ENCODE measurements around the gene UGGT2. TPM values are rescaled to one million over a fixed set of nuclear protein-coding genes. Genes with fewer than 3 reads are reported as not detected.

UGGT2 gene
- total RNA-seq, 1 donor from 2014 or later = 6.5 TPM

DNA sequence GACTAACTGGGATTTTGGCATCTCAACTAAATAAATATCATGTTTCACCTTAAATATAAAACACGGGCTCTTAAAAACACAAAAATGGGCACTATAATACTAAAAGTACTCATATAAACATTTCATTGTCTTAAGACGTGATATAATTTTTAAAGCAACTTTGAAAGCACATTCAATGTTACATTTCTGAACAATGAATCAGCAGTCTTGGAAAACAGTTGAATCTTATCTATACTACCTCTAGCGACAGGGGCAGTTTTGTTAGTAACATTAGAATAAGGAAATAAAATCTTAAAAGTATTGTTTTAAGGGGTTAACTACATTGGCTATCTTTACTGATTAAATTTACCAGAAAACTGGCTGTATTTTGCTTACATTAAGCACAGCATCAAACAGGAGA lies 156.9 kb downstream of the UGGT2 start:
- Mint-ChIP-seq H3K4me1 (no peaks in the 10 kb centered on the region), H3K36me3 (ENCODE audit: low read depth) (no peaks in the 10 kb centered on the region), H3K4me3 (no peak overlapping the region), H3K27ac (no peak overlapping the region), H3K27me3 (no peaks in the 10 kb centered on the region), H3K9me3 (no peaks in the 10 kb centered on the region)
- CTCF ChIA-PET = no interaction called here
- POLR2A ChIA-PET = no interaction called here
- TF ChIP-seq, protein P1, sequence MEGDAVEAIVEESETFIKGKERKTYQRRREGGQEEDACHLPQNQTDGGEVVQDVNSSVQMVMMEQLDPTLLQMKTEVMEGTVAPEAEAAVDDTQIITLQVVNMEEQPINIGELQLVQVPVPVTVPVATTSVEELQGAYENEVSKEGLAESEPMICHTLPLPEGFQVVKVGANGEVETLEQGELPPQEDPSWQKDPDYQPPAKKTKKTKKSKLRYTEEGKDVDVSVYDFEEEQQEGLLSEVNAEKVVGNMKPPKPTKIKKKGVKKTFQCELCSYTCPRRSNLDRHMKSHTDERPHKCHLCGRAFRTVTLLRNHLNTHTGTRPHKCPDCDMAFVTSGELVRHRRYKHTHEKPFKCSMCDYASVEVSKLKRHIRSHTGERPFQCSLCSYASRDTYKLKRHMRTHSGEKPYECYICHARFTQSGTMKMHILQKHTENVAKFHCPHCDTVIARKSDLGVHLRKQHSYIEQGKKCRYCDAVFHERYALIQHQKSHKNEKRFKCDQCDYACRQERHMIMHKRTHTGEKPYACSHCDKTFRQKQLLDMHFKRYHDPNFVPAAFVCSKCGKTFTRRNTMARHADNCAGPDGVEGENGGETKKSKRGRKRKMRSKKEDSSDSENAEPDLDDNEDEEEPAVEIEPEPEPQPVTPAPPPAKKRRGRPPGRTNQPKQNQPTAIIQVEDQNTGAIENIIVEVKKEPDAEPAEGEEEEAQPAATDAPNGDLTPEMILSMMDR (IDR thresholded peaks at IDR 0.05) = no peak
- ATAC-seq (ENCODE audit: low read depth) (no peak), DNase-seq (no peak)
- intact Hi-C loops (cut with micrococcal nuclease) = no loop called here

DNA sequence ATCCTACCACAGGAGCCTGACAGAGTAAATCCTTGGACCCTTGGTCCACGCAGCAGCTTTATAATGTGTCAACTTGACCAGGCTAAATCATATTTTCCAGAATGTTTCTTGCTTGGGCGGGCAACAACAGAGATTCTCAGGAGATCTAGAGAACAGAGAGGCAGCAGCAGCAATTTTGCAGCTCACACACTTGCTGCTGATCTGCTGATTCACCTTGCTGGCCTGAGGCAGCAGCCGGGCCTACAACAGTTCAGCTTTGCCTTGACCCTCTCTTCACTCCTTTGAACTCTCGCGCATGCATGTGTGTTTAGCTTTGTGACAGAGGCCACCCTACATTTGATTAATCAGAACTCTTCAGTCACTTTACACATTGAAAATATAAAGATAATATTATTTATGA lies 159.3 kb downstream of the UGGT2 start:
- H3K36me3 Mint-ChIP-seq (ENCODE audit: low read depth) = no peaks in the 10 kb centered on the region
- H3K4me1 Mint-ChIP-seq = no peaks in the 10 kb centered on the region

DNA sequence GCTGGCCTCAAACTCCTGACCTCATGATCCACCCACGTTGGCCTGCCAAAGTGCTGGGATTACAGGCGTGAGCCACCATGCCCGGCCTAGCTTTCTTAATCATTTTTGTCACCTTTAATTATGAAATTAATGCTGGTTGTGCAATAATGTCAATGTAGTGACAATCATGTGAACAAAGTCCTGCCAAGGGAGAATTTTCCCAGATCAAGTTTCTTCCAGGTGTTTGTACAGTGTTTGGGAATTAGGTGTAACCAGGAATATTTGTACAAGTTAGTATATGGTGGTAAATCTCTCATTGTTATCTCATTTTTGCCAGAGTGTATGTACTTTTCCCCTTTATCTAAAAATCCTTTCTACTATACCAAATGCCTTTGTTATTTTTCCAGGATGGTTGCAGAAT lies 171.1 kb downstream of the UGGT2 start:
- TF ChIP-seq, protein P1 (IDR thresholded peaks at IDR 0.05) = no peak
- no peak for ATAC-seq (ENCODE audit: low read depth)
- H3K9me3 Mint-ChIP-seq = no peaks in the 10 kb centered on the region
- POLR2A ChIA-PET = no interaction called here
- no peaks in the 10 kb centered on the region for H3K36me3 Mint-ChIP-seq (ENCODE audit: low read depth)
- intact Hi-C loops (cut with micrococcal nuclease) = no loop called here
- H3K4me3 Mint-ChIP-seq = no peak overlapping the region
- H3K27ac Mint-ChIP-seq = no peak overlapping the region
- H3K27me3 Mint-ChIP-seq = no peaks in the 10 kb centered on the region
- no peaks in the 10 kb centered on the region for H3K4me1 Mint-ChIP-seq
- no peak for DNase-seq
- CTCF ChIA-PET = no interaction called here

More for the DNA sequence above, 159.3 kb downstream of the UGGT2 start:
- no peaks in the 10 kb centered on the region for H3K27me3 Mint-ChIP-seq
- H3K27ac Mint-ChIP-seq = no peak overlapping the region
- intact Hi-C loops (cut with micrococcal nuclease) = no loop called here
- no peak overlapping the region for H3K4me3 Mint-ChIP-seq
- DNase-seq (no peak), ATAC-seq (ENCODE audit: low read depth) (no peak)
- ChIA-PET CTCF (no interaction called here), POLR2A (no interaction called here)
- H3K9me3 Mint-ChIP-seq = no peaks in the 10 kb centered on the region
- TF ChIP-seq, protein P1 (IDR thresholded peaks at IDR 0.05) = no peak

DNA sequence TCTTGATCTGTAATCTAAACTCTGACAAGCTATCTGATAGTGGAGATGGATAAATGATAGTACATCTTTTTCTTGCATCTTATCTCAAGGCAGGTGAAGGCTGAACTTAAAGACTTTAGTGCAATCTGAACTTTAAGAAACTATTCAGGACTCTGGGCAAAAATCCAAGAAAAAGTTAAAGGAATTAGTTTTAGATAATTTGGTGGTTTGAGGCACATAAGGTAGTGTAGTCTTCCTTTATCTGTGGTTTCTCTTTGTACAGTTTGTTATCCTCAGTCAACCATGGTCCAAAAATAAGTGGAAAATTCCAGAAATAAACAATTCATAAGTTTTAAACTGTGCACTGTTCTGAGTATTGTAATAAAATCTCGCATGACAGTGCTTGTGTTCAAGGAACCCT lies 172.9 kb downstream of the UGGT2 start:
- TF ChIP-seq, protein P1 (IDR thresholded peaks at IDR 0.05) = no peak
- ChIA-PET POLR2A (no interaction called here), CTCF (no interaction called here)
- Mint-ChIP-seq H3K36me3 (ENCODE audit: low read depth) (no peaks in the 10 kb centered on the region), H3K27me3 (no peaks in the 10 kb centered on the region), H3K4me1 (no peaks in the 10 kb centered on the region), H3K4me3 (no peak overlapping the region), H3K9me3 (no peaks in the 10 kb centered on the region), H3K27ac (no peak overlapping the region)
- no peak for DNase-seq
- intact Hi-C loops (cut with micrococcal nuclease) = no loop called here
- ATAC-seq (ENCODE audit: low read depth) = no peak

DNA sequence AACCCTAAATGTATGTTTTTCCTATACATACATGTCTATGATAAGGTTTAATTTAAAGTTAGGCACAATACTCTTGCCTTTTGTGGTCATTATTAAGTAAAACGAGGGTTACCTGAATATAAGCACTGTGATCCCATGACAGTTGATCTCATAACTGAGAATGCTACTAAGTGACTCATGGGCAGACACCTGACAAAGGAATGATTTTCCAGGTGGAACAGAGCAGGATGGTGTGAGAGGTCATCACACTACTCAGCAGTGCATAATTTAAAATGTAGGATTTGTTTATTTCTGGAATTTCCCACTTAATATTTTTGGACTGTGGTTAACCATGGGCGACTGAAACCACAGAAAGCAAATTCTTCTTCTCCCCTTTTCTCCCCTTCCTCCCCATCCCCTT lies 178.9 kb downstream of the UGGT2 start:
- no peaks in the 10 kb centered on the region for H3K27me3 Mint-ChIP-seq
- CTCF ChIA-PET = no interaction called here

More for the DNA sequence above, 178.9 kb downstream of the UGGT2 start:
- POLR2A ChIA-PET = no interaction called here
- intact Hi-C loops (cut with micrococcal nuclease) = no loop called here
- peaks cover 2% of the 10 kb centered on the region for H3K9me3 Mint-ChIP-seq
- no peak for DNase-seq
- TF ChIP-seq, protein P1 (IDR thresholded peaks at IDR 0.05) = no peak
- H3K36me3 Mint-ChIP-seq (ENCODE audit: low read depth) = no peaks in the 10 kb centered on the region
- no peak overlapping the region for H3K27ac Mint-ChIP-seq
- no peak for ATAC-seq (ENCODE audit: low read depth)
- H3K4me3 Mint-ChIP-seq = no peak overlapping the region
- H3K4me1 Mint-ChIP-seq = no peaks in the 10 kb centered on the region

All from activated B cell treated with CpG ODN at 0.5 μM for 24 hours (primary cell).